KOPT-K1 (cell line): ENCODE measurements around the gene ANKRD30B.
"Not testable (repeated sequence)": the region's sequence is repeated elsewhere in the genome, so short reads cannot be mapped to it uniquely, and the experiment has no call there.

Experiments
- H3K27ac ChIP-seq: fragments of 200-600 bp; sonication (generic); 2 replicates; pipeline ENCODE4 v1.5.1; 2016; ENCODE audit warnings: antibody characterized with exemption, mild to moderate bottlenecking, low read depth, low read length; ENCODE audit not compliant: poor library complexity, severe bottlenecking
- H3K36me3 ChIP-seq: fragments of 200-600 bp; sonication (generic); 2 replicates; pipeline ENCODE4 v1.5.1; 2017; ENCODE audit warnings: antibody characterized with exemption, mild to moderate bottlenecking, low read length, moderate library complexity; ENCODE audit not compliant: insufficient read depth
- H3K9me3 ChIP-seq: fragments of 200-600 bp; sonication (generic); 2 replicates; pipeline ENCODE4 v1.5.1; 2017; ENCODE audit warnings: antibody characterized with exemption, low read length, mild to moderate bottlenecking; ENCODE audit not compliant: insufficient read depth, poor library complexity, severe bottlenecking

The ANKRD30B gene

DNA sequence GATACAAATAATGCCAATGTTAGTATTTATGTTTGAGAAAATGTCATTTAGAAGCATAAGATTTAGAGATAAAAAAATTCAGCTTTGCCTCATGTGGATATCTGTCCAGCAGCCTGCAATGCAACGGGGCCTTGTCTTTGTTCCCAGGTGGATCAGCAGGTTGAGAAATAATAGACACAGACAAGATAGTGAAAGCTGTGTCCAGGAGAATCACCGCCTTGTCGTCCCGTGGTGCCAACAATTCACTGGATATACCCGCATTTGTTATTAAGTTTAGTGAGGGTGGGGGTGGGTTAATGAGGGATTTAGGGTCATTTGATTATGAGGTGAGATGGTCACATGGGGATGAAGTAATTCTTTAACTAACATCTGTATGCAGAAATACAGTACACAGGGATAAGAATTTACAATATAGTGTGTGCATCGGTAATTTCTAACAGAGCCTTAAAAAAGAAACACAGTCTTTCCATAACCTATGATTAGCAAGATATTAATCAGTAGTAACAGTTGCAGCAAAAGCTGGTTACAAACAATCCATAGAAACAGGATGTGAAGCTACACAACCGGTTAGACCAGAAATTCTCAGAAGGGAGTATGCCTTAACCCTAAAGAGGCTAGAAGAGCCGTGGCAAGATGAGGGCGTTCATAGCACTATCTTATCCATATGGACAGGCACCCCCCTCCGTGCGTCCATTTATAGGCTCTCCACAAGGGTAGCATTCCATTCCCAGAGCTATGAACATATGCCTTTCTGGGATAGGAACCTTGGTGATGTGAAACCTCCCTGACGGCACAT lies 50.2 kb downstream of the ANKRD30B start:
- H3K36me3 ChIP-seq, H3K27ac ChIP-seq, H3K9me3 ChIP-seq: not testable (repeated sequence)

GRCh38 chr18:14811081-14811480 lies 63.1 kb downstream of the ANKRD30B start:
- not testable (repeated sequence) for H3K36me3 ChIP-seq, H3K27ac ChIP-seq

DNA sequence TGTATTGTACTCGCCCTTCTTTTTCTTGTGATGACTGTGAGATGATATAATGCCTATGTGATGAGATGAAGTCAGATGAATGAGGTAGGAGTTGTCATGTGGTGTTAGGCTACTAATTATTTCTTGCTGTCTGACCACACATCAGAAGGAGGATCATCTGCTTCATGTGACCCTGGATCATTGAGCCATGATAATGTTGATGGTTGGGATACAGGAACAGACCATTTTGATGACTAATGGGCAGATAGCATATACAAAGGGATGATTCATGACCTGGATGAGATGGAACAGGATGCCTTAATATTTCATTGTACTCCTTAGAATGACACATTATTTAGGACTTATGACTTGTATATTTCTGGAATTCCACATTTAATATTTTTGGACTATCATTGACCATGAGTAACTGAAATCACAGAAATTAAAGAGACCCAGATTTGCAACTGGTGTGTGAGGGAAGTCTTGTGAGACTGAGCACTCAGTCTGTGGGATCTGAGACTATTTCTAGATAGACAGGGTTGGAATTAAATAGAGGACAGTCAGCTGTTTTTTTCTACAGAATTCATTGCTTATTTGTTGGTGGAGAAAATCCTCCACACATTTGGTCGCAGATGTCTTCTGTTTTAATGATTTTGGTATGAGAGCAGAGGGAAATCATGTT lies 79.1 kb downstream of the ANKRD30B start:
- H3K9me3 ChIP-seq, H3K27ac ChIP-seq, H3K36me3 ChIP-seq: not testable (repeated sequence)

More at GRCh38 chr18:14811081-14811480, 63.1 kb downstream of the ANKRD30B start:
- H3K9me3 ChIP-seq, result not testable (repeated sequence)

DNA sequence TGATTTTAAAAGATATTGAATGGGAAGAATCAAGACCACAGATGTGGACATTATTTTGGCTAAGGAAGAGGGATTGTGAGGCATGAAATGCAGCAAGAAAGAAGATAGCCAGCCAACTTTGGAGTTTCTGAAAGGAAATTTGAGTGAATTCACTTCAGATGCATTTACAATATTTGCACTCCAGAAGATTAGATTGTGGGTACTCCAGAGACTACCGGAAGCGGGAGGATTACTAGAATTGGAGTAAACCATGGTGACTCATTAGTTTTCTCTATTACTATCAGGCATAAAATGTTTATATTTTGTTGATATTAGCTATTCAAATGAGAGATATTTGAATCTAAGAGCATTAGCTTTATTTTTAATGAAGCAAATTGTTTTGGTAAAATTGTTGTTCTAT lies 93.6 kb downstream of the ANKRD30B start:
- not testable (repeated sequence) for H3K36me3 ChIP-seq, H3K9me3 ChIP-seq, H3K27ac ChIP-seq

GRCh38 chr18:14851533-14851932 lies 103.6 kb downstream of the ANKRD30B start:
- H3K9me3 ChIP-seq, H3K36me3 ChIP-seq: not testable (repeated sequence)
- peak overlapping the region; percentile 24 for H3K27ac ChIP-seq

DNA sequence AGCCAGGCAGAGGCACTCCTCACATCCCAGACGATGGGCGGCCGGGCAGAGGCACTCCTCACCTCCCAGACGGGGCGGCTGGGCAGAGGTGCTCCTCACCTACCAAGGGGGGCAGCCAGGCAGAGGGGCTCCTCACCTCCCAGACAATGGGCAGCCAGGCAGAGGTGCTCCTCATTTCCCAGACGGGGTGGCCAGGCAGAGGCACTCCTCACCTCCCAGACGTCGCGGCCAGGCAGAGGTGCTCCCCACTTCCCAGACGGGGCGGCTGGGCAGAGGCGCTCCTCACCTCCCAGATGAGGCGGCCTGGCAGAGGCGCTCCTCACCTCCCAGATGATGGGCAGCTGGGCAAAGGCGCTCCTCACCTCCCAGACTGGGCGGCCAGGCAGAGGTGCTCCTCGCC lies 107.7 kb downstream of the ANKRD30B start:
- not testable (repeated sequence) for H3K9me3 ChIP-seq, H3K27ac ChIP-seq, H3K36me3 ChIP-seq

- not testable (repeated sequence) for H3K27ac ChIP-seq, H3K36me3 ChIP-seq, H3K9me3 ChIP-seq
Observed at GRCh38 chr18:14856256-14856655, 108.3 kb downstream of the ANKRD30B start.

DNA sequence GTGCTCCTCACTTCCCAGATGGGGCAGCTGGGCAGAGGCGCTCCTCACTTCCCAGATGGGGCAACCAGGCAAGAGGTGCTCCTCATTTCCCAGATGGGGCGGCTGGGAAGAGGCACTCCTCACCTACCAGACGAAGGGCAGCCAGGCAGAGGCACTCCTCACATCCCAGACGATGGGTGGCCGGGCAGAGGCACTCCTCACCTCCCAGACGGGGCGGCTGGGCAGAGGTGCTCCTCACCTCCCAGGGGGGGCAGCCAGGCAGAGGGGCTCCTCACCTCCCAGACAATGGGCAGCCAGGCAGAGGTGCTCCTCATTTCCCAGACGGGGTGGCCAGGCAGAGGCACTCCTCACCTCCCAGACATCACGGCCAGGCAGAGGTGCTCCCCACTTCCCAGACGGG lies 110.5 kb downstream of the ANKRD30B start:
- H3K27ac ChIP-seq, H3K36me3 ChIP-seq, H3K9me3 ChIP-seq: not testable (repeated sequence)

GRCh38 chr18:14859995-14860394 lies 112.0 kb downstream of the ANKRD30B start:
- H3K27ac ChIP-seq, H3K36me3 ChIP-seq, H3K9me3 ChIP-seq: not testable (repeated sequence)

DNA sequence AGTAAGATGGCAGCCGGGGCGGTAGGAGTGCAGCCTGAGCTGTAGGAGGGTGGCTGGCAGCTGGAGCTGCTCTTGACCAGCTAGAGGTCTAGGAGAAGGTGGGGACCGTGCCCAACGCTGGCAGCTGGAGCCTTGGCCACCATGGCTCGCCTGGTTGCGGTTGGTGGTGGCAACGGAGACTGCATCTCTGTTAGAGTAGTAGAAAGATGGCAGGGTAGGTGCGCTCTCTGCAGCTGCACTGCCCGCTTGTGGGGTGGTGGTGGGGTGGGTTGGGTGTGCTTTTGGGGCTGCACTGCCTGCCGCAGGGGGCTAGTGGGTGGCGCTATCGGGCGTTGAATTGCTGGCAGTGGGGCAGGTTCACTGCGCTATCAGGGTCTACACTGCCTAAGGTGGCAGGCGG lies 118.5 kb downstream of the ANKRD30B start:
- not testable (repeated sequence) for H3K27ac ChIP-seq, H3K9me3 ChIP-seq

DNA sequence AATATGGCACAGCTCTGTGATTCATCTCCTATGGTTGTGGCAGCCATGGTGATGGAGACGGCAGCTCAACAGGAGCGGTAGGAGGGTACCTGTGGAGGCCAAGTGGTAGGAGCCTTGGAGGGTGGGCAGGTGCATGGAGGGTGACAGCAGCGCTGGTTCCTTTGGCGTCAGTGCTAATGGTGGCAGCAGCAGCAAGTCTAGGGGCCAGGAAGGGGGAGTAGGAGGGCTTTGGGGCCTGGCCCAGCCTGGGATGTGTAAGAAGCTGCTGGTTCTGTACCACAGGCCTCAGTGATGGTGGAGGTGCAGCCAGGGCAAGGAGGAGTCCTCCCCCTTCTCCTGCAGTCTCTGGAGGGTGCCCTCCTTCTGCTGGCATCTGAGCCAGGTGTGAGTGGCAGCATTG lies 120.0 kb downstream of the ANKRD30B start:
- H3K36me3 ChIP-seq, H3K27ac ChIP-seq, H3K9me3 ChIP-seq: not testable (repeated sequence)

More for the DNA sequence above, 118.5 kb downstream of the ANKRD30B start:
- not testable (repeated sequence) for H3K36me3 ChIP-seq

GRCh38 chr18:14868825-14869224 lies 120.9 kb downstream of the ANKRD30B start:
- not testable (repeated sequence) for H3K36me3 ChIP-seq, H3K27ac ChIP-seq, H3K9me3 ChIP-seq

GRCh38 chr18:14878826-14879225 lies 130.9 kb downstream of the ANKRD30B start:
- H3K9me3 ChIP-seq, H3K27ac ChIP-seq, H3K36me3 ChIP-seq: not testable (repeated sequence)

DNA sequence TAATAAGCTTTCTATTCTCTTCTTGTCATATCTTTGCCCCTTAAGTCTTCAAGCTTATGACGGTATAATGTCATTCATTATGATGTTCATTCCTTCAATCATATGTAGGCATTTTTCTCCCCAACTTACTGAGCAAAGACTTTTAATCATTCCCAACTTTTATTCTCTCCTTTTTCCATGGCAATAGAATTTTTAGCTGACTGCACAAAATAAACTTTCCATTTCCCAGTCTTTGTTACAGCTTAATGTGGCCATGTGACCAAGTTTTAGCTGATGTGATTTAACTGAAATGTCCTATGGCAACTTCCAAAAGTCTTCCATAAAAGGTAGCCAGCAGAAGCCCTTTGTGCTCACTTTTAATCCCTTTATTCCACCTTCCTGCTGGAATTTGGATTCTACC lies 152.5 kb downstream of the ANKRD30B start:
- Histone ChIP-seq H3K9me3 (no peaks in the 10 kb centered on the region), H3K36me3 (no peaks in the 10 kb centered on the region), H3K27ac (no peak overlapping the region)
